Measurements from ENCODE around the gene HARS2.

DNA sequence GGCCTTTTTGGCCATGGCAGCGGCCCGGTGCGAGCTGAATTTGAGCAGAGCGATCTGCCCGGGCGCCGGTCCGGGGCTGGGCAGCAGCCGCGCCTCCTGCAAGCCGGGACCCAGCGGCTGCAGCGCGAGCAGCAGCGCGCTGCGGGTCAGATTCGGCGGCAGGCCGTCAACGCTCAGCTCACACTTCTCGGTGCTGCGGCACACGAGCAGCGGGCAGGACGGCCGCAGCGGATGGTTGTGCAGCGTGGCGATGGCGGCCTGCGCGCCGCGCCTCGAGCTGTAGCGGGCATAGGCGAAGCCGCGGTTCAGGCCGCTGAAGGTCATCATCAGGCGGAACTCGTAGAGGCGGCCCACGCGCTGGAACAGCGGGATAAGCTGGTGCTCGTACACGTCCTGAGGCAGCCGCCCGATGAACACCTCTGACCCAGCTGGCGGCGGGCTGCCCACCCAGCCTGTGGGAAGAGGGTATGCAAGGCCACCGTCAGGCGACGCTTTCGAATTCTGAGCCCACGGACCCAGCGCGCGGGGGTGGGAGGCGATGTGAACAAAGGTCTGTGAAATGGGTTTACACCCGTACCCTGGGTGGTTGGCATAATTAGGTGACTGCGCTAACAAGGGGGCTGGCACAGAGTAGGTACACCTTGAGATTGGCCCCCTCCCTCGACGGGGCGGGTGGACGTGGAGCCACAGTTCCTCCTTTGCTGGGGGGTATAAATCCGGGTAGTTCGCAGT is 18.6 kb upstream of the HARS2 start:
- TF ChIP-seq, protein P1, sequence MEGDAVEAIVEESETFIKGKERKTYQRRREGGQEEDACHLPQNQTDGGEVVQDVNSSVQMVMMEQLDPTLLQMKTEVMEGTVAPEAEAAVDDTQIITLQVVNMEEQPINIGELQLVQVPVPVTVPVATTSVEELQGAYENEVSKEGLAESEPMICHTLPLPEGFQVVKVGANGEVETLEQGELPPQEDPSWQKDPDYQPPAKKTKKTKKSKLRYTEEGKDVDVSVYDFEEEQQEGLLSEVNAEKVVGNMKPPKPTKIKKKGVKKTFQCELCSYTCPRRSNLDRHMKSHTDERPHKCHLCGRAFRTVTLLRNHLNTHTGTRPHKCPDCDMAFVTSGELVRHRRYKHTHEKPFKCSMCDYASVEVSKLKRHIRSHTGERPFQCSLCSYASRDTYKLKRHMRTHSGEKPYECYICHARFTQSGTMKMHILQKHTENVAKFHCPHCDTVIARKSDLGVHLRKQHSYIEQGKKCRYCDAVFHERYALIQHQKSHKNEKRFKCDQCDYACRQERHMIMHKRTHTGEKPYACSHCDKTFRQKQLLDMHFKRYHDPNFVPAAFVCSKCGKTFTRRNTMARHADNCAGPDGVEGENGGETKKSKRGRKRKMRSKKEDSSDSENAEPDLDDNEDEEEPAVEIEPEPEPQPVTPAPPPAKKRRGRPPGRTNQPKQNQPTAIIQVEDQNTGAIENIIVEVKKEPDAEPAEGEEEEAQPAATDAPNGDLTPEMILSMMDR (IDR thresholded peaks at IDR 0.05; ENCODE audit: low read depth, low read length, poor library complexity, severe bottlenecking): no peak
- no peak for TF ChIP-seq EZH2phosphoT487 (IDR thresholded peaks at IDR 0.05; ENCODE audit: borderline replicate concordance, low read length)

All from DOHH2 (cell line).